ENCODE measurements around the gene CTDSP2.
A peak's percentile ranks its signal among the peaks of the same experiment; 100 is the strongest.
"Not testable (repeated sequence)": the region's sequence is repeated elsewhere in the genome, so short reads cannot be mapped to it uniquely, and the experiment has no call there.

The CTDSP2 gene

DNA sequence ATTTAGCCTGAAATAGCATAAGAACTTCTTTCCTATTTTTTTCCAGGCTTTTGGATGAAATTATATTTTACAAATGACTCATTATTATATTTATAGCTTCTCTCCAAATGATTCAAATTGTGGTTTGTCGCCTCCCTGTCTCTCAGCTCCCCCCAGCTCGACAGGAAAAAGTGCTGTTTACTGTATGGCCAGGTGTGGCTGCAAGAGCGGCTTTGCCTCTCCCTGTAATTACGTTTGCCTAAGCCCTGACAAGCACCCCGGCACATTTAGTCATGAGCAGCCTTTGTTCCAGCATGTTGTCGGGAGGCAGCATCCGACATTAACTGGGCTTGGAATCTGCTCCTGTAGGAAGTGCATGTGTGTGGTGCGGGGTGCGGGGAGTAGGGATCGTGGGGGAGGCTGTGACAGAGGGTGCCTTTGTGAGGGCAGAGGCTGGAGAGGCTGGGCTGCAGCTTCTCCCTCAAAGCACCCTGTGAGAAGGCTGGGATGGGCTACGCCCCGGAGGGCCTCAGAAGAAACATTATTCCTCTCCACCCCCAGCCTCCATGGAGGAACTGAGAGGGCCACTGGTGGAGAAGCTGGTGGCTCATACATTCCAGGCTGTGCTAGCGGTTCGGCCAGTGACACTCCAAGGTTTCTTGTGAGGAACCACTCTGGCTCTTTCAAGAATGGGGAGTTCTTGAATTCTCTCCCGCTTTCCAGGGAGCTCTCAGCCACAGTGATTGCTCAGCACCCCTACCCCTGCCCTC is 42.1 kb upstream of the CTDSP2 start:
- H3K27me3 Mint-ChIP-seq (ENCODE audit: low read depth), result no peaks in the 10 kb centered on the region
- TF ChIP-seq, protein P1, sequence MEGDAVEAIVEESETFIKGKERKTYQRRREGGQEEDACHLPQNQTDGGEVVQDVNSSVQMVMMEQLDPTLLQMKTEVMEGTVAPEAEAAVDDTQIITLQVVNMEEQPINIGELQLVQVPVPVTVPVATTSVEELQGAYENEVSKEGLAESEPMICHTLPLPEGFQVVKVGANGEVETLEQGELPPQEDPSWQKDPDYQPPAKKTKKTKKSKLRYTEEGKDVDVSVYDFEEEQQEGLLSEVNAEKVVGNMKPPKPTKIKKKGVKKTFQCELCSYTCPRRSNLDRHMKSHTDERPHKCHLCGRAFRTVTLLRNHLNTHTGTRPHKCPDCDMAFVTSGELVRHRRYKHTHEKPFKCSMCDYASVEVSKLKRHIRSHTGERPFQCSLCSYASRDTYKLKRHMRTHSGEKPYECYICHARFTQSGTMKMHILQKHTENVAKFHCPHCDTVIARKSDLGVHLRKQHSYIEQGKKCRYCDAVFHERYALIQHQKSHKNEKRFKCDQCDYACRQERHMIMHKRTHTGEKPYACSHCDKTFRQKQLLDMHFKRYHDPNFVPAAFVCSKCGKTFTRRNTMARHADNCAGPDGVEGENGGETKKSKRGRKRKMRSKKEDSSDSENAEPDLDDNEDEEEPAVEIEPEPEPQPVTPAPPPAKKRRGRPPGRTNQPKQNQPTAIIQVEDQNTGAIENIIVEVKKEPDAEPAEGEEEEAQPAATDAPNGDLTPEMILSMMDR (IDR thresholded peaks at IDR 0.05; ENCODE audit: unreplicated experiment in 3 of 3), result no peak
- H3K36me3 Mint-ChIP-seq (ENCODE audit: low read depth), result peaks cover 4% of the 10 kb centered on the region
- peak overlapping the region in 2 of 3 experiments; percentile 41 to 48 for H3K4me3 Mint-ChIP-seq
- peak overlapping the region; percentile 87 to 100 (median 97) for H3K27ac Mint-ChIP-seq
- H3K4me1 Mint-ChIP-seq, result peaks cover 67% of the 10 kb centered on the region
- peaks cover 4% of the 10 kb centered on the region for H3K9me3 Mint-ChIP-seq

GRCh38 chr12:57887631-57888408 is 41.3 kb upstream of the CTDSP2 start:
- H3K27ac Mint-ChIP-seq, result peak overlapping the region; percentile 87 to 100 (median 97)
- H3K27me3 Mint-ChIP-seq (ENCODE audit: low read depth), result no peaks in the 10 kb centered on the region
- peaks cover 11% of the 10 kb centered on the region for H3K36me3 Mint-ChIP-seq (ENCODE audit: low read depth)
- H3K4me1 Mint-ChIP-seq, result peaks cover 63% of the 10 kb centered on the region
- H3K4me3 Mint-ChIP-seq, result peak overlapping the region in 2 of 3 experiments; percentile 20 to 42
- H3K9me3 Mint-ChIP-seq, result peaks cover 10% of the 10 kb centered on the region
- TF ChIP-seq, protein P1 (IDR thresholded peaks at IDR 0.05; ENCODE audit: unreplicated experiment in 3 of 3), result no peak

GRCh38 chr12:57886964-57887363 is 40.4 kb upstream of the CTDSP2 start:
- Mint-ChIP-seq H3K36me3 (ENCODE audit: low read depth) (peaks cover 14% of the 10 kb centered on the region), H3K27ac (peak overlapping the region; percentile 87 to 100 (median 97)), H3K4me3 (peak overlapping the region in 2 of 3 experiments; percentile 36 to 58), H3K9me3 (peaks cover 12% of the 10 kb centered on the region), H3K4me1 (peaks cover 56% of the 10 kb centered on the region)
- not testable (repeated sequence) for H3K27me3 Mint-ChIP-seq (ENCODE audit: low read depth)

GRCh38 chr12:57886542-57886941 is 40.0 kb upstream of the CTDSP2 start:
- Mint-ChIP-seq H3K4me1 (peaks cover 52% of the 10 kb centered on the region), H3K27me3 (ENCODE audit: low read depth) (no peaks in the 10 kb centered on the region), H3K27ac (peak overlapping the region; percentile 87 to 100 (median 97)), H3K36me3 (ENCODE audit: low read depth) (peaks cover 14% of the 10 kb centered on the region), H3K4me3 (peak overlapping the region in 2 of 3 experiments; percentile 36 to 58), H3K9me3 (peaks cover 12% of the 10 kb centered on the region)
- TF ChIP-seq, protein P1 (IDR thresholded peaks at IDR 0.05; ENCODE audit: unreplicated experiment in 3 of 3), result no peak

DNA sequence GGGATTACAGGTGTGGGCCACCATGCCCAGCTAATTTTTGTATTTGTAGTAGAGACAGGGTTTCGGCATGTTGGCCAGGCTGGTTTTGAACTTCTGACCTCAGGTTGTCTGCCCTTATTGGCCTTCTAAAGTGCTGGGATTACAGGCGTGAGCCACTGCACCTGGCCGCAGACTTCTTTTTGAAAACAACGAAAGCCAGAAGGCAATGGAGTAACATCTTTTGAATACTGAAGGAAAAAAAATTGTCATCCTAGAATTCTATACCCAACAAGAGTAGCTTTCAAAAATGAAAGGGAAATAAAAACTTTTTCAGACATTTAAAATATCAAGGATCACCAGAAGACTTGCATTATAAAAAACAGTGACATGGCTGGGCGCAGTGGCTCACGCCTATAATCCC is 38.7 kb upstream of the CTDSP2 start:
- no peak overlapping the region for H3K27ac Mint-ChIP-seq
- H3K27me3 Mint-ChIP-seq (ENCODE audit: low read depth), result no peaks in the 10 kb centered on the region
- no peak overlapping the region for H3K4me3 Mint-ChIP-seq
- H3K9me3 Mint-ChIP-seq, result peaks cover 12% of the 10 kb centered on the region
- H3K36me3 Mint-ChIP-seq (ENCODE audit: low read depth), result peaks cover 14% of the 10 kb centered on the region
- TF ChIP-seq, protein P1 (IDR thresholded peaks at IDR 0.05; ENCODE audit: unreplicated experiment in 3 of 3), result no peak
- H3K4me1 Mint-ChIP-seq, result peaks cover 41% of the 10 kb centered on the region

DNA sequence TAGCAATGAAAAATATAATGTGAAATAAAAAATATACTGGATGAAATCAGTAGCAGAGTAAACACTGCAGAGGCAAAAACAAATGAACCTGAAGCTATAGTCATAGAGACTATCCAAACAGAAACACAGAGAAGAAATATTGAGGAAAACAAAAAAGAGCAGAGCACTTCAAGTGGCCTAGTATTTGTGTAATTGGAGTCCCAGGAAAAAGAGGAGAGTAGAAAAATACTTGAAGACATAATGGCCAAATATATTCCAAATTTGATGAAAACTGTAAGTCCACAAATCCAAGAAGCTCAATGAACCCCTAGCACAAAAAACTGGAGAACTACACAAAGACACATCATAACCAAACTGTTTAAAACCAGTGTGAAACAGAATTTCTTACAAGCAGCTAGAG is 37.2 kb upstream of the CTDSP2 start:
- TF ChIP-seq, protein P1 (IDR thresholded peaks at IDR 0.05; ENCODE audit: unreplicated experiment in 3 of 3), result no peak
- no peak overlapping the region for H3K4me3 Mint-ChIP-seq
- H3K27ac Mint-ChIP-seq, result peak overlapping the region in 1 of 3 experiments; percentile 67
- H3K27me3 Mint-ChIP-seq (ENCODE audit: low read depth), result no peaks in the 10 kb centered on the region
- peaks cover 14% of the 10 kb centered on the region for H3K36me3 Mint-ChIP-seq (ENCODE audit: low read depth)
- peaks cover 12% of the 10 kb centered on the region for H3K9me3 Mint-ChIP-seq
- peaks cover 28% of the 10 kb centered on the region for H3K4me1 Mint-ChIP-seq
